Fibroblast of pulmonary artery (primary cell): ENCODE measurements around the gene SNCAIP.

Experiments used
- DNase-seq: peaks from one replicate; pipeline ENCODE4 v3.0.0-alpha.2; 2010; ENCODE audit warnings: low read depth
- H3K4me3 ChIP-seq: replicated peaks from 2 replicates; pipeline ENCODE4 v1.5.1; 2011; ENCODE audit warnings: low read depth, mild to moderate bottlenecking, control low read depth, low read length, moderate library complexity
- CTCF ChIP-seq: IDR thresholded peaks from 2 replicates; pipeline ENCODE4 v1.5.1; 2011; ENCODE audit warnings: mild to moderate bottlenecking, control low read depth, low read length, inconsistent platforms; ENCODE audit errors: missing control alignments

SNCAIP gene

GRCh38 chr5:122311961-122312590 is at the start of gene SNCAIP:
TSS of gene SNCAIP (plus strand) at chr5:122312237. CDS start at chr5:122391135, 78,898 bp downstream.
- no peak for TF ChIP-seq CTCF
- H3K4me3 ChIP-seq = peak within 1 kb of the TSS; percentile 62
- DNase-seq = peak; percentile 36

DNA sequence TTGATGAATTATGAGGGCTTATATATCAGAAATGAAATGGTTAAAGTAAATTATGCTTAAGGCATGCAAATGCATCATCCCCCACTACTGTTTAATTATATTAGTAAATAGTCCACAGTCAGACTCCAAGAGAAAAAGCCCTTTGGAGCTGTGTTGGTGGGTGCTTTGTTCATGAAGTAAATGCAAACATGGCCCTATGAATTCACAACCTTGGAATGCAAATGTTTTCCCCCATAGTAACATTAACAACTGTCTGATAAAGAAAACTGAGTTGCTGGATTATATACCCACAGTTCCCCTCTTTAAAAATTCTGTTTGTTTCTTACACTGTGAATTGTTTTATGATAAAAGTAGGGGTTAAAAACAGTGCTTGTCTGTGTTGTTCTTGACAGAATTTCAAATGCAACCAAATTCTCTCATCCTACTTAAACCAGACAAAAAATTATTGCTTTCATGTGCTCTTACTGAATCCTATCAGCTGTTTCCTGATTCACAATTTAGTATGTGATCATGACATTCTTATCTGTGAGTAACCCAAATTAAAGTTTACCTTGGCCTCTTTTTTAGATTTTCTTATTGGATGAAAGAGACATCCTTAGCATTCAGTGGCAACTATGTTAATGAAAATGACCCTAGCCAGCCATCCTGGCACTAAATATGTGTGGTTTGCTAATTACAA is 48.5 kb upstream of the SNCAIP start:
- TF ChIP-seq CTCF = no peak
- peak; percentile 35 for DNase-seq
- H3K4me3 ChIP-seq = no peak overlapping the region

DNA sequence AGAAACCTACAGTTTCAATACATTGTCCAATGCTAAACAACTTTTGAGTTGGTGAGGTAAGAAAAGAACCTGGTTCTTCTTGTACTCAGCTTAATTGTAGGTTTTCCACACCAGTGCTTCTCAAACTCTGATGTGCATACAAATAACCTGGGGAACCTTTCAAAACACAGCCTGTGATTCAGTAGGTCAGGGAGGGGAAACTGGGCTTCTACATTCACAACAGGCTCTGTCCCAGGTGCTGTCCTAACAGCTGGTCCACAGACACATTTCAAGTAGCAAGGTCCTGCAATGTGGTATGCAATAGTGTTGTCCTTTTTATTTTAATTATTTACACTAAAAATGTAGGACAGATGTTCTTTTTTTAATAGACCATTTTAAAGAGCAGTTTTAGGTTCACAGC is 47.4 kb upstream of the SNCAIP start:
- DNase-seq = no peak
- H3K4me3 ChIP-seq = no peak overlapping the region
- no peak for TF ChIP-seq CTCF

DNA sequence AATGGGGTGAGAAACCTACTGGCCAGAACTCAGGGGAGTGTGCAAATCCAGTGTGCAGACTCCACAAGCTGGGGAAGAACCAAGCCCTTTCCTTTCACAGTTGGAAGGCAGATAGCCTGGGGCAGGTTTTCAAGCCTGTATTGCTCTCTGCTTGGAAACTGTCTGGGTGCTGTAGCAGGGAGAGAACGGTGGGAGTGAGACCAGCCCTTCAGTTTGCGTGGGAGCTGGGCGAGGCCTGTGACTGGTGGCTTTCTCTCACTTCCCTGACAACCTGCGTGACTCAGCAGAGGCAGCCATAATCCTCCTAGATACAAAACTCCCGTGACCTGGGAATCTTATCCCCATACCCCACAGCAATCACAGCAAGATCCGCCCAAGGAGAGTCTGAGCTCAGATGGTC is 44.9 kb upstream of the SNCAIP start:
- TF ChIP-seq CTCF = no peak
- DNase-seq = no peak
- no peak overlapping the region for H3K4me3 ChIP-seq

- no peak for TF ChIP-seq CTCF
- no peak overlapping the region for H3K4me3 ChIP-seq
- no peak for DNase-seq
Observed at GRCh38 chr5:122273696-122274095, 38.3 kb upstream of the SNCAIP start.

DNA sequence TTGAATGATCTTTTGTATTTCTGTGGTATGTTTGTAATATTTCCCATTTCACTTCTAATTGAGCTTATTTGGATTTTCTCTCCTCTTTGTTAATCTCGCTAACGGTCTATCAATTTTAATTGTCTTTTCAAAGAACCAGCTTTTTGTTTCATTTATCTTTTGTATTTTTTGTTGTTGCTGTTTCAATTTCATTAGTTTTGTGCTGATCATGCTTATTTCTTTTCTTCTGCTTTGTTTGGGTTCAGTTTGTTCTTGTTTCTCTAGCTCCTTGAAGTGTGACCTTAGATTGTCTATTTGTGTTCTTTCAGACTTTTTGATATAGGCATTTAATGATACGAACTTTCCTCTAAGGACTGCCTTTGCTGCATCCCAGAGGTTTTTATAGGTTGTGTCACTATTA is 28.4 kb upstream of the SNCAIP start:
- no peak for DNase-seq
- H3K4me3 ChIP-seq = no peak overlapping the region
- TF ChIP-seq CTCF = no peak

- DNase-seq = no peak
- H3K4me3 ChIP-seq = no peak overlapping the region
- no peak for TF ChIP-seq CTCF
Observed at GRCh38 chr5:122286541-122286940, 25.5 kb upstream of the SNCAIP start.
